Fibroblast of lung (primary cell): ENCODE data around the gene C16orf95.

Experiments
- CTCF ChIP-seq, 2 donors: IDR thresholded peaks in 1 of 2; conservative IDR thresholded peaks in 1 of 2; 1 replicate in 1 of 2; 2 replicates in 1 of 2; pipeline ENCODE4 v1.5.1; 2011 to 2012; ENCODE audit warnings: low read length in 2 of 2, control low read depth in 1 of 2, inconsistent platforms in 1 of 2, low read depth in 1 of 2, mild to moderate bottlenecking in 1 of 2
- EZH2 ChIP-seq: IDR thresholded peaks from 2 replicates; pipeline ENCODE4 v1.5.1; 2012; ENCODE audit warnings: low read length, control low read depth, mild to moderate bottlenecking; ENCODE audit errors: missing control alignments

DNA sequence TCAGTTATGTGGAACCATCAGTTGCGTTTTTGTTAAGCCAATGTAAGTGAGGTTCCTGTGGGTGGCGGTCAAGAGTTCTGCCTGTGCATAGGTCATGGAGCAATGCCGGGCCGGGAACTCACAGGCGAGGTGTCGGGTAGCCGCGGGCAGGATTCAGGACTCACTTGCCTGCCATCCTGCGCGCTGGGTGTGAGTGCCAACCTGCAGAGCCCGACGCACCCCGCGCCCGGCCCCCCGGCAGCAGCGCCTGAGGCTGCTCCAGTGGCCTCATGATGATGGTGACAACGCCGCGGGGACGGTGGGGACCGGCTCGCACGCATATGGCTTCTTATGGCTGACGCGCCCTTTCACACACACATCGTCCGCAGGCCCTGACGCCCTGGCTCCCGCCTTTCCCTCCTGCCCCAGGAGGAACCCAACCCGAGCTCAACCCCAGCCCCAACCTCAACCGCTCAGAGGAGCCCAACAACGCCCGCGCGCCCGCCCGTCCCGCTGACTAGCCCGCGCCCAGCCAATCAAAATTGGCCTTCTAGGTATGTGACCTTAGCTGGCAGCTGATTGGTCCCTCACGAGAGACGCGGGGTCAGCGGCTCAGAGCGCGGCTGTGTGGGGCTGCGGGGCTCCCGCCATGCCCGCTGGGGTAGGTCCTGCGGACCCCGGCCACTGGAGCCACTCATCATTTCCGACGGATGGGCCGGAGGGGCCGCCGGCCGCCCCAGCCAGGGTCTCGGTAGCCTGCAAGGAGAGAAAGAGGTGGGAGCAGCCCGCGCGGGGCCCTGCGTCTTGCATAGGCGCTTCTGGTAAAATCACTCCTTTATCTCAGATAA, at the start of gene C16orf95:
- TF ChIP-seq CTCF (conservative IDR thresholded peaks at IDR 0.05 in 1 of 2, IDR thresholded peaks at IDR 0.05 in 1 of 2; ENCODE audit: low read depth in 1 of 2, low read length in 2 of 2) (peak; percentile 53 to 69), EZH2 (no peak)
